DMS153 treated with DMSO at 0.1 percent for 48 hours (cell line): ENCODE data around the gene ARPC2.
"Not testable (repeated sequence)": the region's sequence is repeated elsewhere in the genome, so short reads cannot be mapped to it uniquely, and the experiment has no call there.

Source experiments
- DNase-seq: peaks from one replicate; lab custom pipeline; 2025; ENCODE audit not compliant: unreplicated experiment; lab: John Stamatoyannopoulos, UW

Gene ARPC2

GRCh38 chr2:218216674-218217359 lies at the start of gene ARPC2:
Gene ARPC2 (plus strand): TSS chr2:218217189. CDS start chr2:218217471, 282 bp downstream.
- peak; percentile 66 for DNase-seq

- DNase-seq, result no peak
These were observed 49.0 kb upstream of the ARPC2 start for GRCh38 chr2:218168016-218168415.

- peak; percentile 4 for DNase-seq
These were observed 48.1 kb upstream of the ARPC2 start for GRCh38 chr2:218168635-218169462.

DNA sequence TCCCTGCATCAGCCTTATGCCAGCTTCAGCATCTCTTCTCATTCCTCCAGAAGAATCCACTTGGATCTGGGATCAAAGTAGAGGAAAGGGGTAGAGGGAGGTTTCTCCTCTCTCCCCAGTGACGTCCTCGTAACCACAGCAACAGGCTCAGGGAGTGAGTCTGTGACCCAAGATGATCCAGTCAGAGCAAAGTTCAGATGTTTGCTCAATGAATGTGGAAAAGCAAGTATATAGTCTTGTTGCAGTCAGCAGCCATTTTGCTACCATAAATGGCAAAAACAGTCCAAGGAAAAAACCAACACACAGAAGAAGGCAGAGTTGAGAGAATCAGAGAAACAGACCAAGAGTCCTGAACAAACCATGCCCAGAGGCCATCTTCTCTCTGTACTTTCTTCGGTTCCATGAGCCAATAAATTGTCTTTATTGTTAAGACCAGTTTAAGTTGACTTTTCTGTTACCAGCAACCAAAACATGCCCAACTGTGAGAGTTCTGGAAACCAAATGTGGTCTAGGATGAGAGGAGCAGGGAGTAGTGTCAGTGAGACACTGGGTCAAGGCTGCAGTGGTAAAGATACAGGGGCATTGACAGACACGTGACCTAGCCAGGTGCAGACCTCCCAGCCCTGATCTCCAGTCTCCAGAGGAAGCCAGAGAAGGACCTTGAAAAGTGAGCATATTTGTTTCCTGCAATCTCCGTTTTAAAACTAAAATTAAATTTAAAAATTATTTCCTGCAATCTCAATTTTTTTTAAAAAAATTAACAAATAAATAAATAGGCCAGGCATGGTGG lies 47.0 kb upstream of the ARPC2 start:
- DNase-seq, result no peak

DNA sequence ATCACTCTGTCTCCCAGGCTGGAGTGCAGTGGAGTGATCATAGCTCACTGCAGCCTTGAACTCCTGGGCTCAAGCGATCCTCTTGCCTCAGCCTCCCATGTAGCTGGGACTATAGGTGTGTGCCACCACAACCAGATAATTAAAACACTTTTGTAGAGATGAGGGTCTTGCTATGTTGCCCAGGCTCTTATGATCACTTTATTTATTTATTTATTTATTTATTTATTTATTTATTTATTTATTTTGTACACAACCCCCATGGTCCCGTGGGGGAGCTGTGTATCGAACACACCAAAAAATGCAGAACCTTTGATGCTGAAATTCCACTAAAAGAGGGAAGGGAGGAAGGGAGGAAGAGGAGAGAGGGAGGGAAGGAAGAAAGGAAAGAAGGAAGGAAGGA lies 45.2 kb upstream of the ARPC2 start:
- DNase-seq, result not testable (repeated sequence)

GRCh38 chr2:218172845-218173244 lies 44.1 kb upstream of the ARPC2 start:
- DNase-seq, result no peak

GRCh38 chr2:218179782-218180181 lies 37.2 kb upstream of the ARPC2 start:
- DNase-seq, result no peak

GRCh38 chr2:218180467-218181114 lies 36.4 kb upstream of the ARPC2 start:
- no peak for DNase-seq

DNA sequence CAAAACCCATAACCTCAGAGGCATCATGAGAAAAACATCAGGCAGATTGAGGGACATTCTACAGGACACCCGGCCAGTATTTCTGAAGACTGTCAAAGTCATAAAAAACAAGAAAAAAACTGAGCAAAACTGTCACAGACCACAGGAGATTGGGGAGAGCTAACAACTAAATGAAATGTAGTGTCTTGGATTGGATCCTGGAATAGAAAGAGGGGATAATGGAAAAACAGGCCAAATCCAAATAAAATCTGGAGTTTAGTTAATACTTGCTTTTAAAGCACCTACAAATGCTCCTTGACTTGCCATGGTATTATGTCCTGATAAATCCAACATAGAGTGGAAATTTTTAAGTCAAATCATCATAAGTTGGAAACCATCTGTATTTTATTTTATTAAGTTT lies 32.7 kb upstream of the ARPC2 start:
- DNase-seq, result no peak

- DNase-seq, result peak; percentile 50
These were observed 30.6 kb upstream of the ARPC2 start for GRCh38 chr2:218186355-218186766.

GRCh38 chr2:218186876-218187275 lies 30.1 kb upstream of the ARPC2 start:
- no peak for DNase-seq

DNA sequence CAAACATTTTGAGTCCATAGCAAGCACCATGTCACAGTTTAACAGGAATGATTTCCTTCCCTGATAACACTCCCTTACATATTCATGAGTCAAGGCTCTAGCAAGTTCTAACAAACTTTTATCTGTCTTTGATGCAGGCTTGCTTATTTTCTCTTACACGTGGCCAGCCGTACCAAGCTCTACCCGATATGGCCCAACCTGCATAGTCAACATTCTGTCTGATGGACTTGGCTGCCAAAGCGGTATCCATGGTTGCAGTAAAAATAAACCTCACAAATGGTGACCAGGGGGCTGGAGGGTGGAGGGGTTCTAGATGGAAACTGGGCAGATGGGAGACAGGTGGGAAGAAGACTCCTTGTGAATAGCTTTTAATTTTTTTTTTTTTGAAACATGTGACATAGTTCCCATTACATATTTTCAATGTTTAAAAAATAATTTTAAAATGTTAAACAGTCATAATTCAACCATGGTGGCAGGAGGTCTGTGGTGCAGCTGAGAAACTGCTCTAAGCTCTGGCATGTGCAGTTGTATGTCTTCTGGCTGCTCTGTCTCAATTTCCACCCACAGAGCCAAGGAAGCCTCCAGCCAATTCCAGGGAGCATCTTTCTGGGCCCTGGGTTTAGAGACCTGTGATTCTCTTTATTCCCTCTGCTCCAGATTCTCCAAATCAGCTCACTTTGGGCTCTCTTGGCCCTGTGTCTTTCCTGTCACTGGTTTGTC lies 29.5 kb upstream of the ARPC2 start:
- DNase-seq, result no peak

- DNase-seq, result no peak
These were observed 28.5 kb upstream of the ARPC2 start for GRCh38 chr2:218188528-218188927.

DNA sequence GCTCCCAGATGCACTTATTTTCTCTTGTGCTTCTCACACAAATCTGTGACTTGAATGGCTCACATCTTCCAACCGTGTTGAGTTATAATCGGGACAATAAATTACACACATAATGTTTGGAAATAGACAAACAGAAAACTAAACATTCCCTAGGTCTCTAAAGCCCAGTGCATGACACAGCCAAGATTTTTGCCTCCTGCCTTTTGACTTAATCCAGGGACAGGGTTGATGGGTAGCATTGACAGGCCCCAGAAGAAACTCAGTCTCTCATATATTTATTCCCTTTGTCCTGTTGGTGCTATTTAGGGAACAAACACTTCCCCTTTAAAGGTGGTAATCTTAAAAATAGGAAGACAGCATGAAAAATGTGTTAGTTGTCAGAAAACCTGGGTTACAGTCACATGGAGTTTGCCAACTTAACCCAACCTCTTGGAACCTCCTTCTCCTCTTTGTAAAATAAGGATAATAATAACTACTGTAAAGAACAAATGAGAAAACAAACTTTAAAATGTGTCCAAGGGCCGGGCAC lies 24.0 kb upstream of the ARPC2 start:
- DNase-seq, result no peak

- DNase-seq, result no peak
These were observed 23.3 kb upstream of the ARPC2 start for GRCh38 chr2:218193701-218194100.

- DNase-seq, result no peak
These were observed 22.1 kb upstream of the ARPC2 start for GRCh38 chr2:218194880-218195279.

- no peak for DNase-seq
These were observed 20.0 kb upstream of the ARPC2 start for GRCh38 chr2:218196974-218197373.

- DNase-seq, result no peak
These were observed 14.7 kb upstream of the ARPC2 start for GRCh38 chr2:218202266-218202665.

GRCh38 chr2:218209078-218209477 lies 7.9 kb upstream of the ARPC2 start:
- no peak for DNase-seq

GRCh38 chr2:218214116-218214515 lies 2.9 kb upstream of the ARPC2 start:
- DNase-seq, result no peak
